ENCODE measurements around the gene PTPRO. TPM values are rescaled to one million over a fixed set of nuclear protein-coding genes. Genes with fewer than 3 reads are reported as not detected.
"Not testable (repeated sequence)": the region's sequence is repeated elsewhere in the genome, so short reads cannot be mapped to it uniquely, and the experiment has no call there.

PTPRO gene
- polyA plus RNA-seq, 4 donors = 0.78 to 6.7 (median 1.3) TPM

DNA sequence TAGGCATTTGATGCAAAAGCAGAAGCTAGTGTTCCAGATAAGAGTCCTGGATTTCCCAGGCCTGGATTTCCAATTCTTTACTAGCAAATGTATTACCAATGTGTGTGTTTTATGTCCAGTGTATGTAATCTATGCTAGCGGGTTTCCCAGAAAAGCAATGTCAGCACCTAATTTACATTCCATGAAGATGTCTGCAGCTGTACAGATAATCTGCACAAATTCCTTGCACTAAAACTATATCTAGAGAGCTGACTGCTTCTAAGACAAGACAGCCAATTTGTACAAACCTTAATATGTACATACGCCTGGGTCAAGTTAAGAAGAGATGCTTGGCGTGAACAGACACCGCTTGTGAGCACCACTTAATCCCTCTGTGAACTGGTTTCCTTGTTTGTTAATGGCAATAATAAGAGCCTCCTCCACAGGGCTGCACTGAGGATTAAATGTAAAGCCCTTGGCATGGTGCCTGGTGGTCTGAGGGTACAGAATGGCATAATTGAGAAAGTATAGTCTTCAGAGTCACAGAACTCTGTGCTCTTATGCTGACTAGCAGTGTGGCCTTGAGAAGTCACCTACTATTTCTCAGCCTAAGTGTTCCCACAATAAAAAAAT is 281.3 kb downstream of the PTPRO start:
- WGBS, 3 donors = 94 to 97% (median 94%) methylated on average over 4 of the region's 4 CpGs
- Histone ChIP-seq H3K9me3 (ENCODE audit: control insufficient read depth in 2 of 2, insufficient read depth in 1 of 2, low read depth in 1 of 2, low read length in 1 of 2) (no peaks in the 10 kb centered on the region), H3K27ac (ENCODE audit: low read depth in 1 of 3, low read length in 2 of 3) (no peak overlapping the region), H3K4me3 (ENCODE audit: low read depth in 1 of 3, low read length in 3 of 3) (no peak overlapping the region), H3K36me3 (ENCODE audit: control insufficient read depth in 3 of 3, insufficient read depth in 2 of 3, low read depth in 1 of 3, low read length in 3 of 3) (no peaks in the 10 kb centered on the region), H3K4me1 (ENCODE audit: control insufficient read depth in 3 of 3, insufficient read depth in 2 of 3, low read depth in 1 of 3, low read length in 2 of 3) (peaks cover 0 to 3% (median 0%) of the 10 kb centered on the region in 3 donors), H3K27me3 (ENCODE audit: control insufficient read depth in 3 of 3, insufficient read depth in 3 of 3, low read length in 3 of 3) (no peaks in the 10 kb centered on the region)
- FAIRE-seq (no peak), DNase-seq (no peak)

DNA sequence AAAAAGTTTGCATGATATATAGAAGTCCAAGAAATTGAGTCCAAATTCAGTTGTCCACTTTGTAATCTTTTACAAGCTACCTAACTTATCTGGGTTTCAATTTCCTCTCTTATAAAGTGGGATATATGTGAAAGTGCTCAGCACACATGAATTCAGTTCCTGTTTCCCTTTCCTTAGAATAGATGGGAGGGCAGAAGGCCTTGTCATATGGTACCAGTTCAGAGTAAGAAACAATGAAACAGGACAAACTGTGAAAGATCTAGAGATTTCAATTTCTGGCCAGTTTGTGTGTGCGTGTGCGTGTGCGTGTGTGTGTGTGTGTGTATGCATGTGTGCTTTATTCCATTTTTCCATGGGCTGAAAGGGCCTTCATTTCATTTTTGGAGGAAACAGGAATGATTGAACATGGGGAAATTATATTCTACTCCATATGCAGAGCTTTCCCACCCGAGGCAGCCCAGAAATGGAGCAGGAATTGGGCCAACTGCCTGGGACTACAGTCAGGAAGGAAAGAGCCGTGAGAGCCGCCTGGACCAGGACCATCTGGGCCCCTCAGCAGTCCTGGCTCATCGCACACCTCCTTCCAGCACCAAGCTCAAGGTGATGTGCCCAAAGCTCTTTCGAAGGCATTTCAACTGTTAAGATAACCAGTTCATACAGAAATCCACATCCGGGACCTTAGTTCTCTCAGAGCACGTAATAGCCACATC is 283.7 kb downstream of the PTPRO start:
- DNase-seq = no peak
- Histone ChIP-seq H3K27me3 (ENCODE audit: control insufficient read depth in 3 of 3, insufficient read depth in 3 of 3, low read length in 3 of 3) (no peaks in the 10 kb centered on the region), H3K36me3 (ENCODE audit: control insufficient read depth in 3 of 3, insufficient read depth in 2 of 3, low read depth in 1 of 3, low read length in 3 of 3) (no peaks in the 10 kb centered on the region), H3K9me3 (ENCODE audit: control insufficient read depth in 2 of 2, insufficient read depth in 1 of 2, low read depth in 1 of 2, low read length in 1 of 2) (no peaks in the 10 kb centered on the region), H3K27ac (ENCODE audit: low read depth in 1 of 3, low read length in 2 of 3) (no peak overlapping the region), H3K4me1 (ENCODE audit: control insufficient read depth in 3 of 3, insufficient read depth in 2 of 3, low read depth in 1 of 3, low read length in 2 of 3) (no peaks in the 10 kb centered on the region), H3K4me3 (ENCODE audit: low read depth in 1 of 3, low read length in 3 of 3) (no peak overlapping the region)
- no peak for FAIRE-seq
- WGBS, 3 donors = 87 to 93% (median 92%) methylated on average over 10 of the region's 10 CpGs

GRCh38 chr12:15608406-15608805 is 286.1 kb downstream of the PTPRO start:
- no peaks in the 10 kb centered on the region for H3K27me3 ChIP-seq (ENCODE audit: control insufficient read depth in 3 of 3, insufficient read depth in 3 of 3, low read length in 3 of 3)
- FAIRE-seq (no peak), DNase-seq (no peak)
- 62 to 79% (median 68%) methylated on average over 1 of the region's 1 CpG for WGBS, 3 donors
- no peaks in the 10 kb centered on the region for H3K36me3 ChIP-seq (ENCODE audit: control insufficient read depth in 3 of 3, insufficient read depth in 2 of 3, low read depth in 1 of 3, low read length in 3 of 3)
- no peak overlapping the region for H3K4me3 ChIP-seq (ENCODE audit: low read depth in 1 of 3, low read length in 3 of 3)
- no peak overlapping the region for H3K27ac ChIP-seq (ENCODE audit: low read depth in 1 of 3, low read length in 2 of 3)
- no peaks in the 10 kb centered on the region for H3K4me1 ChIP-seq (ENCODE audit: control insufficient read depth in 3 of 3, insufficient read depth in 2 of 3, low read depth in 1 of 3, low read length in 2 of 3)
- no peaks in the 10 kb centered on the region for H3K9me3 ChIP-seq (ENCODE audit: control insufficient read depth in 2 of 2, insufficient read depth in 1 of 2, low read depth in 1 of 2, low read length in 1 of 2)

GRCh38 chr12:15608941-15609340 is 286.6 kb downstream of the PTPRO start:
- DNase-seq (no peak), FAIRE-seq (no peak)
- H3K4me1 ChIP-seq (ENCODE audit: control insufficient read depth in 3 of 3, insufficient read depth in 2 of 3, low read depth in 1 of 3, low read length in 2 of 3) = no peaks in the 10 kb centered on the region
- H3K27me3 ChIP-seq (ENCODE audit: control insufficient read depth in 3 of 3, insufficient read depth in 3 of 3, low read length in 3 of 3) = no peaks in the 10 kb centered on the region
- H3K4me3 ChIP-seq (ENCODE audit: low read depth in 1 of 3, low read length in 3 of 3) = no peak overlapping the region
- H3K9me3 ChIP-seq (ENCODE audit: control insufficient read depth in 2 of 2, insufficient read depth in 1 of 2, low read depth in 1 of 2, low read length in 1 of 2) = no peaks in the 10 kb centered on the region
- no peak overlapping the region for H3K27ac ChIP-seq (ENCODE audit: low read depth in 1 of 3, low read length in 2 of 3)
- H3K36me3 ChIP-seq (ENCODE audit: control insufficient read depth in 3 of 3, insufficient read depth in 2 of 3, low read depth in 1 of 3, low read length in 3 of 3) = no peaks in the 10 kb centered on the region
- 87 to 94% (median 89%) methylated on average over 1 of the region's 1 CpG for WGBS, 3 donors

DNA sequence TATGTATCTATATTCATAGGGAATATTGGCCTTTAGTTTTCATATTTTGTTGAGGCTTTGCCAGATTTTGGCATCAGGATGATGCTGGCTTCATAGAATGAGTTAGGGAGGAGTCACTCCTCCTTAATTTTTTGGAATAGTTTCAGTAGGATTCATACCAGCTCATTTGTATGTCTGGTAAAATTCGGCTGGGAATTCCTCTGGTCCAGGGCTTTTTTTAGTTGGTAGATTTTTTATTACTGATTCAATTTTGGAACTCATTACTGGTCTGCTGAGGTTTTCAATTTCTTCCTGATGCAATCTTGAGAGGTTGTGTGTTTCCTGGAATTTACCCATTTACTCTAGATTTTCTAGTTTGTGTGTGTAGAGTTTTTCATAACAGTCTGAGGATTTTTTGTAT is 291.7 kb downstream of the PTPRO start:
- no peak overlapping the region for H3K27ac ChIP-seq (ENCODE audit: low read depth in 1 of 3, low read length in 2 of 3)
- peaks cover 0 to 6% (median 4%) of the 10 kb centered on the region in 3 donors for H3K36me3 ChIP-seq (ENCODE audit: control insufficient read depth in 3 of 3, insufficient read depth in 2 of 3, low read depth in 1 of 3, low read length in 3 of 3)
- no peaks in the 10 kb centered on the region for H3K4me1 ChIP-seq (ENCODE audit: control insufficient read depth in 3 of 3, insufficient read depth in 2 of 3, low read depth in 1 of 3, low read length in 2 of 3)
- no peaks in the 10 kb centered on the region for H3K27me3 ChIP-seq (ENCODE audit: control insufficient read depth in 3 of 3, insufficient read depth in 3 of 3, low read length in 3 of 3)
- 78 to 90% (median 83%) methylated on average over 1 of the region's 1 CpG for WGBS, 3 donors
- FAIRE-seq = no peak
- peaks cover 1 to 13% of the 10 kb centered on the region in 2 donors for H3K9me3 ChIP-seq (ENCODE audit: control insufficient read depth in 2 of 2, insufficient read depth in 1 of 2, low read depth in 1 of 2, low read length in 1 of 2)
- no peak overlapping the region for H3K4me3 ChIP-seq (ENCODE audit: low read depth in 1 of 3, low read length in 3 of 3)
- no peak for DNase-seq

DNA sequence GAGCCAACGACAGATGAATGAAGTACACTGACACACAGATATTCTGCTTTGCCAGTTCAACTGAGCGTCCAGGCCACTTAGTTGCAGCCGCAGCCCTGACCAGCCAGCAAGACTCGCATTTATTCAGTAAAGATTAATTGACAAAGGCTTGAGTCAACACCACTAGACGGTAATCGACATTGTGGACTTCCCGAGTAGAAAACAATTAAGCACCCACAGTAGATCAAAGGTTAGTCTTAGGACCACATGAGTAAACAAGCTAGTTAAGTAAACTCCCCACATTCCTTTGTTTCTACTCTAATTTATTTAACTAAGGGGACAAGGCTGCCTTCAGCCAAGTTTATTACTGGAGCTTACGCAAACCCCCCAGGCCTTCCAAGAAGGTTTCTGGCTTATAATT is 294.2 kb downstream of the PTPRO start:
- not testable (repeated sequence) for FAIRE-seq; H3K27ac ChIP-seq (ENCODE audit: low read depth in 1 of 3, low read length in 2 of 3); H3K27me3 ChIP-seq (ENCODE audit: control insufficient read depth in 3 of 3, insufficient read depth in 3 of 3, low read length in 3 of 3); DNase-seq; H3K4me3 ChIP-seq (ENCODE audit: low read depth in 1 of 3, low read length in 3 of 3); H3K36me3 ChIP-seq (ENCODE audit: control insufficient read depth in 3 of 3, insufficient read depth in 2 of 3, low read depth in 1 of 3, low read length in 3 of 3); H3K4me1 ChIP-seq (ENCODE audit: control insufficient read depth in 3 of 3, insufficient read depth in 2 of 3, low read depth in 1 of 3, low read length in 2 of 3)
- peaks cover 1 to 13% of the 10 kb centered on the region in 2 donors for H3K9me3 ChIP-seq (ENCODE audit: control insufficient read depth in 2 of 2, insufficient read depth in 1 of 2, low read depth in 1 of 2, low read length in 1 of 2)
- 89 to 91% (median 90%) methylated on average over 8 of the region's 8 CpGs for WGBS, 3 donors

DNA sequence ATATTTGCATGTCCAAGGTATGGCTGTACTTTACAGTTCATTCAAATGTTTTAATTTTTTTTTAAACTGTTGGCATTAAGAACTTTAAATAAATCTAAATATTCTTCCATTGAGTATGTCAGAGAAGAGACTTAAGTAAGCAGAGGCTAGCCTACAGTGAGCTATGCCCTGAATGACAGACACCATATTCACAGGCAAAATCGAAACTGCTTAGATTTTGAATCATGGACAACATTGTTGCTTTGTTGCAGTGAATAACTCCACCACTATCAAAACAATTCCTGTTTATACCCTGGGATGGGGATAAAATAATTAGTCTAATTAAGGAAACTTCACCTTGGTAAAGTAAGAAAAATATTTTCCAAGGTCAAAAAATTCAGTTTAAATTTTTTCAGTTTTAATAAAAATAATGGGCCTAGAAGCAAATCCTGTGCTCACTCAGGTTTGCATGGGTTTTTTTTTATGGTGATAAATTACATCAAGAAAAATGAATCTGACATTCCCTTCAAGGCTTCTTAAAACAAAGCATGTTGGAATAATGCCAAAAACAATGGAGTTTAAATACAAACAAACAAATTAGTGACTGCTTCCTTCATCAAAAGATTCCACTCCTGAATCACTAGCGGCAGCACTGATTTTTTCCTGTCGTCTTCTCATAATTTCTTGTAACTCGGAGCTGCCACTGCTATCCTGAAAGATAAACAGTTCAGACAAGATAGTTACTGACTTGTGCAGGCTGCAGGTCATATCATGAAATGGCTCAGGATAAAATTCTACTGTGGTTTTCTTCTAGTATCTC is 298.6 kb downstream of the PTPRO start:
- Histone ChIP-seq H3K4me3 (ENCODE audit: low read depth in 1 of 3, low read length in 3 of 3) (no peak overlapping the region), H3K27me3 (ENCODE audit: control insufficient read depth in 3 of 3, insufficient read depth in 3 of 3, low read length in 3 of 3) (no peaks in the 10 kb centered on the region), H3K36me3 (ENCODE audit: control insufficient read depth in 3 of 3, insufficient read depth in 2 of 3, low read depth in 1 of 3, low read length in 3 of 3) (peaks cover 0 to 10% (median 8%) of the 10 kb centered on the region in 3 donors), H3K4me1 (ENCODE audit: control insufficient read depth in 3 of 3, insufficient read depth in 2 of 3, low read depth in 1 of 3, low read length in 2 of 3) (no peaks in the 10 kb centered on the region), H3K27ac (ENCODE audit: low read depth in 1 of 3, low read length in 2 of 3) (no peak overlapping the region), H3K9me3 (ENCODE audit: control insufficient read depth in 2 of 2, insufficient read depth in 1 of 2, low read depth in 1 of 2, low read length in 1 of 2) (peaks cover 1 to 13% of the 10 kb centered on the region in 2 donors)
- FAIRE-seq (no peak), DNase-seq (no peak)
- 69 to 85% (median 85%) methylated on average over 4 of the region's 4 CpGs for WGBS, 3 donors

- H3K9me3 ChIP-seq (ENCODE audit: control insufficient read depth in 2 of 2, insufficient read depth in 1 of 2, low read depth in 1 of 2, low read length in 1 of 2) = no peaks in the 10 kb centered on the region
- no peak for DNase-seq
- WGBS, 3 donors = 87 to 100% (median 91%) methylated on average over 2 of the region's 2 CpGs
- no peak for FAIRE-seq
- no peaks in the 10 kb centered on the region for H3K27me3 ChIP-seq (ENCODE audit: control insufficient read depth in 3 of 3, insufficient read depth in 3 of 3, low read length in 3 of 3)
- H3K27ac ChIP-seq (ENCODE audit: low read depth in 1 of 3, low read length in 2 of 3) = no peak overlapping the region
- H3K4me1 ChIP-seq (ENCODE audit: control insufficient read depth in 3 of 3, insufficient read depth in 2 of 3, low read depth in 1 of 3, low read length in 2 of 3) = peaks cover 0 to 13% (median 0%) of the 10 kb centered on the region in 3 donors
- H3K36me3 ChIP-seq (ENCODE audit: control insufficient read depth in 3 of 3, insufficient read depth in 2 of 3, low read depth in 1 of 3, low read length in 3 of 3) = peaks cover 0 to 9% (median 6%) of the 10 kb centered on the region in 3 donors
- no peak overlapping the region for H3K4me3 ChIP-seq (ENCODE audit: low read depth in 1 of 3, low read length in 3 of 3)
Measured at GRCh38 chr12:15625075-15625474, 302.8 kb downstream of the PTPRO start.
